NCI-H146 treated with DMSO at 0.1 percent for 48 hours (cell line): ENCODE measurements around the gene AP2B1.
A peak's percentile ranks its signal among the peaks of the same experiment; 100 is the strongest.
"Not testable (repeated sequence)": the region's sequence is repeated elsewhere in the genome, so short reads cannot be mapped to it uniquely, and the experiment has no call there.

Experiments
- DNase-seq: peaks from one replicate; lab custom pipeline; 2025; ENCODE audit not compliant: unreplicated experiment; lab: John Stamatoyannopoulos, UW

The AP2B1 gene

DNA sequence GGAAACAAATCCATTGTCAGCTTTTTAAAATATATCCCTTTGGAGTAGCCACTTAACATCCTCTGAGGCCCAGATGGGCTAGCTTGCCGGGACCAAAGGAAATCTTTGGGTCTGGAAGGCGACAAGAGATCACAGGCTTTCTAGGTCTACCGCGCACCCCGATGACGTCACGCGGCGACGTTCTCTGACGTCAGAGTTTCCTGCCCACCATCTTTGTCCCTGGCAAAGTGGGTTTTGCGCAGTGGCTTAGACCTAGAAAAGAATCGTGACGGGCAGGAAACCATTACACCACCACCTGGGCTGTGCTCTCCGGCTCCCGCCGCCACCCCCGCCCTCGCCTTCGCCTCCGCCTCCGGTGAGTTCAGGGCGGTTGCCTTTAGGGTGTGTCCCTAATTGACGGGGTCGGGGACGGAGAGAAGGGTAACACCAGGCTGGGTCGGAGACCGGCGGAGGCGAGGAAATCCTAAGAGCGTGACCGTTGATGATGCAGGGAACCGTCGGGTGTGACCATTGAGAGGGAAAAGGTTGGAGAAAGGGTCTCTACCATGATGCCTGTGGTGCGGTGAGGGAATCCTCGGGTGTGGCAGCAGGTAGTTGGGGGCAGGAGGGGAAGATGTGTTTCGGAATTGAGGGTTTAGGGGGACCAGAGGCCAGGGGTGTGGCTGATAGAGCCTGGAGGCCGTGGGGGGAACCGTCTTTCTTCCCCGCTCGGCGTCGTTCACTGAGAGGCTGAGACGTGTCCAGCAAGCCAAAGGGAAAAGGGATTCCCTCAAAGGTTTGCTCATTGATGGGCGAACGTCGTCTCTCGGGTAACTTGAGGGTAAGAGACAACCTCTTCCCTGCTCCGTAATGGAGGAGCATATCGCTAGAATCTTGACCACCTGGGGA is at the start of gene AP2B1:
TSS of gene AP2B1 (plus strand) at position 249 of the 888 bp plus-strand sequence. CDS start 6,709 bp downstream, outside the sequence.
- DNase-seq, result peak; percentile 88

DNA sequence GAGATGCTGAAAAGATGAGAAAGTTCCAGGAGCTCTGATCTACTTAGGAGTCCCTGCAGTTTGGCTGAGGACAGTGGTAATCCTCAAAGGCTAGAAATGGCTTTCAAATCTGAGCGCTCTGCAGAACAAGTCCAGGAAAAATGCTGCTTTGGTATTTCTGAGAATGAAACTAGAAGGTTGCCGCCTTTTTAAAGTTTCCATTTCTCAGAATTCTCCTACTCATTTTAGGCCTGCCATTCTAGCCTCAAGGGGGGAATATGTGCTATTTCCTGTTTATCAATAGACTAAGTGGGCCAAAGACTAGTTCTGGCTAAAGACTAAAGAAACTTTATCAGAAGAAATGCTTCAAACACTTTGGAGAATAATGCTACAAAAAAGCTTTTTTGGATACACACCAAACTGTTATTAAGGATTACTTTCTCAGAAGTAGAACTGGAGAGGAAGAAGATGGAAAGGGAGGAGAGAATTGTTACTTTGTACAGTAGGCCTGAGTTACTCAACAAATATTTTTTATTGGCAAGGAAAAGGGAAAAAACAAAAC is 49.5 kb upstream of the AP2B1 start, which contains the start of gene SLFN12L:
TSS of gene SLFN12L (minus strand) at position 78 of the 541 bp plus-strand sequence. CDS start 15,314 bp downstream, outside the sequence.
- no peak for DNase-seq

DNA sequence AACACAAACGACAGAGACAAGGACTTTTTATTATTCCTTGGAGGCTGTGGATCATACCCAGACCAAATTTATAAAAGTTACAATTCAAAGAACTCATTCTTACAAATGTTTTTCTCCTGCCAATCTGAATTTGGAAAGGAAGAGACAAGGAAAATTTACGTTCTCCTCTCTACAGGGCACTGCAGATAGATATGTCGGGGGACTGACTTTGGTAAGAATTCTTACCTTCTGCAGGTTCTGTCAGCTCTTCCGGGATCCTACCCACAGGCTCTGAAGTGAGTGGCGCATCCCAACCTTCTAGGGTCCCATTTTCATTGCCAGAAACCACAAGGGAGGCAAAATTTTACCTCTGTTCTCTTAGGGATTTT is 47.5 kb upstream of the AP2B1 start:
- DNase-seq, result no peak

DNA sequence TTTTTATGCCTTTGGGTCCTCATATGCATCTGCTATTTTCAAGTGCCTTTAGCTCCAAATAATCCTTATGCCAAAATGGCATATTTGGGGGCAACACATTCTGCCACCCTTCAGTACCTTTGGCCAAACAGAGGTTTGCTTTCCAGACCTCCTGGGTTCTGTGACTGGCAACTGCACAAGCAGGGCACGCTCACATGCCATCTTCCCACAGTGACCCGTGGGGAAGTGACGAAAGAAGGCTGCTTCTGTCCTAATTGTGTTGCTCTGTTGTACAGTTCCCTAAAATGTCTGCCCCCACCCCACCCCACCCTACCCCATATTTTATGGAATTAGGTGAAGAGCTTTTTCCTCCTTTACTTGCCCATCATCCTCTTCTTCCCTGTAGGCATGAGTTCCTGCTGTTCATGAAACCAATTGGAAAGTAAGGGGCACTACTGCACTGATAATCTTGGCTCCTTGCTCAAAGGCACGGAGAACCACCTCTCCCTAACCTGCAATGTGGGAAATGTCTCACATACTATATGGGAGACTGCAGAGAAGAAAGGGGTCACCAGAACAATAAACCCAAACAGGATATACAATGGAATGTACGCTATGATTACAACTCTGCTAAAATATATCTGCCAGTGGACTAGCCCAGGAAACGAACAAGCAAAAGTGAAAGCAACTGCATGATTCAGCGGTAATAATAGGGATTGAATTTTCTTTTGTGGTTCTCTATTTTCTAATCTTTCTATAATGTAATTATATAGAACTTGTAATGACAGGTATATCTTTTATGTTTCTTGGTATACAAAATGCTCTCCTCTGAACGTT is 46.3 kb upstream of the AP2B1 start:
- DNase-seq, result no peak

DNA sequence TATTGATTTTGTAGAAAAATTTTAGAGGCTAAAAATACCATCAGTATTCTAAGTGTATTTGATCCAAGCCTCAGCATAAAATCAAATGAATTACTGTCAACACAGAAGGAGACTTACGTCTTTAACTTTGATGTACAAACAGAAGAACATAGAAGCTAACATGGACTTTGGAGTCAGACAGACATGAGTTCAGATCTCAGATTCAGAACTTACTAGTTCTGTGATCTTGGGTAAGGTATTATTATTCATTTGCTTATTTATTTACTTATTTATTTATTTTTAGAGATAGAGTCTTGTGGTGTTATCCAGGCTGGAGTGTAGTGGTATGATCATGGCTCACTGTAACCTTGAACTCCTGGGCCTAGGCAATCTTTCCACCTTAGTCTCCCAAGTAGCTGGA is 45.7 kb upstream of the AP2B1 start:
- DNase-seq, result no peak

DNA sequence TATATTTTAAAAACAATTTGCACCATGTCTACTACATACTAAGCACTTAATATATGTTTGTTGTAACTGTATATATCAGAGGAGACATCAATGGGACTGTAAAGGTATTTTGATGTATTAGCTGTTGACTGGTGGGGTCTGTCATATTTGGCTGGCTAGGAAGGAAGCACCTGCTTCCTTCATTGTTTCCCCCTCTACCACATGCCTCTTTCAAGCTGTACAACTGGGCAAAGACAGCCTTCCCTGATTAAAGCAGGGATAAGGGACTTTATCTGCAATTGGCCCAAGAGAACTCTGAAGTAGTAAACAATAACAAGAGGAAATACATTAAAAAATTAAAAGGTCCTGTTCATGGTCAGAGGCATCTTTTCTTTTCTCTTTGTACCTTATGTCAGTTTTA is 44.1 kb upstream of the AP2B1 start:
- no peak for DNase-seq

DNA sequence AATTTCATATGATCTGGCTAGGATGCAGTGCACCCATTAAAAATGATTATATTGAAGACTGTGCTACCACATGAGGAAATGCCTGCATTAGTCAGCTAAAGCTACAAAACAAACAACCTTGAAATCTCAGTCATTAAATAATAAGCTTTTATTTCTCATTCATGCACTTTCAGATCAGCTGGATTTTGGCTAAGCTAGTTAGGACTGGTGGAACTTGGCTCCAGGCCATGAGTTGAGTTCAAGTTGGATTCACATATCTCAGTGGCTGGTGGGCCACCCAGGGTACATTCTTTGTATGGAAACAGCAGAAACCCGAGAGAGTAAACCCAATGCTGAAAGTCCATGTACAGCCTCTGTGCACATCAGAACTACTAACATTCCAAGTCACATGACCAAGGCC is 43.3 kb upstream of the AP2B1 start:
- DNase-seq, result no peak

DNA sequence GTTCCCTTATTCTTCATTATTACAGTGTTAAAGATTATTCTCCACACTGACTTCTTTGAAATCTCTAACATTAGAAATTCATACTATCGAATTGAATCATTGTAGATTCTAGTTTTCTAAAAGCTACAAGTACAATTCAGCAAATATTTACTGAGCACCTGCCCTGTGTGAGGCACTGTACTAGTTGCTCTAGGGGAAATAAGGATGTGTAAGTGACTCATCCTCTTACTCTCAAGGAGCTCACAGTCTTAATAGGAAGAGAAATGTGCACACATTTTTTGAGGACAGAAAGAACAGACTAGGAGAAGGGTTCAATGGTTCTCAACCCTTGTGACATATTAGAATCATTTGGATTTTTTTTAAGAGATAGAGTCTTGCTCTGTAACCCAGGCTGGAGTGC is 42.0 kb upstream of the AP2B1 start:
- DNase-seq, result no peak

DNA sequence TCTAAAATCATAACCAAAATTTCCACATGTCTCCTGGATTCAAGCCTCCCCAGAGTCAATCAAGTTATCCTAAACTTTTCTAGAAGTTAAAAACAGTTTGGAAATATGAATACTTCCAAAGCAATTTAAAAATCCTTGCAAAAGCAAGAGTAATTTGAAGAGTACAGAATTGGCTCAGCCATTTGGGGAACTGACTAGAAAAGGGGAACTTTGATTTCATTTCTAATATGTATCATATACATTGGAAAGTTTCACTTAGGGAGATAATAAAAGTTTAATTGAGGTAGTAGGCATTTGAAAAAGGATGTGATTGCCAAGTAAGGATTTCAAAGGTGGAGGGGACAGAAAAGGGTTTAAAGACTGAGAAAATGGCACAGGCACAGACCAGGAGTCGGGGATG is 40.6 kb upstream of the AP2B1 start:
- DNase-seq, result no peak

DNA sequence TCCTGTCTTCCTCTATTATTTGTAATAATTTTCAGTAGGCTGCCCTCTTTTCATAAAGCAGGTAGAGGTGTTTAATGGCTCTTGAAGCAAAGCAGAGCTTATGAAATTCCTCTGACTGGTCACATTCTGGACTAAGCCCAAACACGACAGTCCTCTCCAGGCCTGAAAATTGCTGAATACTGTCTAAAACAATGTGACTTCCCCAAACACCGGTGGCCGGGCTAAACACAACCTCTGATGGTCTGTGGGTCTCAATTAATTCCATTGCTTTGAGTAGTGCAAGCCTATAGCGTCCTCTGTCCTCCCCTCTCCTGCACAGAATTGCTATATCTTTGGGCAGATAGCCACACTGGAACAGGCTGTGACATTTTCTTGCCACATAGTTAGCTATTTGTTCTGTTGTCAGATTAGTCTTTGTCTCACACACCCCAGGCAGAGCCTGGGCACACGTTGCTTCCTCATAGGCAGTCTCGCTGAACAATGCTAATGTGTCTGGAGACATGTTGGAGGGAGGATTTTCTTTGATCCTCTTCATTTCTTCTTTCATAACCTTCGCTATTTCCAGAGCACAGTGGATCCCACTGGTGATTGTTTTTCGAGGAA is 38.8 kb upstream of the AP2B1 start:
- no peak for DNase-seq

DNA sequence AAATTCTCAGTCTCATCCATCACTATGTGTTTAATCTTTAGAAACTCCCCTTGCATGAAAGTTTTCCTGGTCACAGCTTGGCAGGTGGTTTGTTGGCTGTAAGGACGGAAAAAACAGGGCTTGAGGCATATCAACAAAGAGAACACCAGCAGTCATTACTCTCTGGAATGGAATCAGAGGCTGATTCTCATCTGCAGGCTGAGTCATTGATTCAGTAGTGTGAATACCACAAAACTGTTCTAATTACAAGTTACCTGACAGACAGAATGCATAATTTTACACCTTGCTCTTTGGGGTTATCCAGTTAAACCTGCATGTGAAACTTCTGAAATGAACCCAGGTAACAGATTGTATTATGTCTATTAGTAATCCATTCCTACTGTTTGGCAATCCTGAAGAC is 38.1 kb upstream of the AP2B1 start:
- no peak for DNase-seq

DNA sequence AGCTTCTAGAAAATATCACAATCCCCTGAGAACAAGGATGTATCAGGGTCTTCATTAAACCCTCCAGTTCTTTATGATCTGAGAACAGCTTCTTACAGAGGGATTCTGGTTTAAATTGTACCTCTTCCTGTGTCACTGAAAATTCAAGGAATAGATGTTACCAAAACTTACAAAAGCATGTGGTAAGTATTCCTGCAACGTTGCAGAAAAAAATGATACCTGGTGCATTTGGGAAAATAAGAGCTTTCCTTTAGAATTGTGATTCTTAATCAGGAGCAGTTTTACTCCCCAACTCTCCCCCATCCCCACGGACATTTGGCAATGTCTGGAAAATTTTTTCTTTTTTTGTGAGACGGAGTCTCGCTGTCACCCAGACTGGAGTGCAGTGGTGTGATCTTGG is 33.8 kb upstream of the AP2B1 start:
- DNase-seq, result no peak

DNA sequence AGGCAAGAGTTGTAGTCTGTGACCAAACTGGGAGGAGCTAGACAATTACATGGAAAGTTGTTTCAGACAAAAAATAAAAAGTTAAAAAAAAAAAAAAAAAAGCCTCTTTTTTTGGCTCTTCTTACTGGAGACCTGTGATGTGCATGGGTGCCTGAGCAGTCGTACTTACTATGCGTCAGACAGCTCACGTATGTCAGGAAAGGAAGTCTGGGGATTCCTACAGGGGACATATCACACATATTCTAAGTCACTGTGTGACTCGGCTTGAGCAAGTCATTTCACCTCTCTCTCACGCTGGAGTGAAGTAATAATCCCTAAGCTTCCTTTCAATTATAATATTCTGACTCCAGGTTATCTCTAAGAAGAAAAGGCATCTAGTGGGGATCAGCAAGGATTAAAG is 32.5 kb upstream of the AP2B1 start:
- DNase-seq, result no peak

DNA sequence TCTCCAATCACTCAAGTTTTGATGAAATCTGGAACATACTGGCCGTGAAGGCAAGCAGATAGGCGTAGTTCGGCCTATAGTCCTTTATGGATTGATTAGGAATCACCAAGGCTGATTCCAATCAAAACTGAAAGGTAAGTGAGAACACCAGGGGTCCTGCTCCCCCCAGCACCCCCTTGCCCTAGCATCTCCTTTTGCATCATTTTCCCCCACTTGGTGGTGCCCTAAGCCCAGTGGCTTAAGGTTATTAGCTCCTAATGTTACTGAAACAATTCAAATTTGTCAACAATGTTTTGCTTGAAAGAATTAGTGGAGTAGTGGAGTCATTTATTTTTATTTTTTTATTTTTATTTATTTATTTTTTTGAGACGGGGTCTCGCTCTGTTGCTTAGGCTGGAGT is 31.4 kb upstream of the AP2B1 start:
- DNase-seq, result no peak

DNA sequence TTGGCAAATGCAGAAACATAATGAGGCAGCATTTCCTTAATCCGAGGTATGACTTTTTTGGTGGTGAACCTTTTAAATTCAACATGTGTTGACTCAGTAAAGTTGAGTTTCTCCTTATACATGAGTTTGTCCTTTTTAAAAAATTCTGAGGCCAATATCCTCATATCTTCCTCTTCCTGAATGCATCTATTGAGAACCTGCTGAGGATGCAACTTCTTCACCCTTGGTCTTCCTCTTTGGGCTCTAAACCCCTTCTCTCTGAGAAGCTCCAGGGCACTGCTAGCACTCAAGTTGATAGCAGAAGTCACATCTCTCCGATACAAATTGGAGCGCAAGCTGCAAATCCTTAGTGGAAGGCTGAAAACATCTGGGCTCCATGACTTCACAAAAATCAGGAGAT is 29.8 kb upstream of the AP2B1 start:
- DNase-seq, result no peak

DNA sequence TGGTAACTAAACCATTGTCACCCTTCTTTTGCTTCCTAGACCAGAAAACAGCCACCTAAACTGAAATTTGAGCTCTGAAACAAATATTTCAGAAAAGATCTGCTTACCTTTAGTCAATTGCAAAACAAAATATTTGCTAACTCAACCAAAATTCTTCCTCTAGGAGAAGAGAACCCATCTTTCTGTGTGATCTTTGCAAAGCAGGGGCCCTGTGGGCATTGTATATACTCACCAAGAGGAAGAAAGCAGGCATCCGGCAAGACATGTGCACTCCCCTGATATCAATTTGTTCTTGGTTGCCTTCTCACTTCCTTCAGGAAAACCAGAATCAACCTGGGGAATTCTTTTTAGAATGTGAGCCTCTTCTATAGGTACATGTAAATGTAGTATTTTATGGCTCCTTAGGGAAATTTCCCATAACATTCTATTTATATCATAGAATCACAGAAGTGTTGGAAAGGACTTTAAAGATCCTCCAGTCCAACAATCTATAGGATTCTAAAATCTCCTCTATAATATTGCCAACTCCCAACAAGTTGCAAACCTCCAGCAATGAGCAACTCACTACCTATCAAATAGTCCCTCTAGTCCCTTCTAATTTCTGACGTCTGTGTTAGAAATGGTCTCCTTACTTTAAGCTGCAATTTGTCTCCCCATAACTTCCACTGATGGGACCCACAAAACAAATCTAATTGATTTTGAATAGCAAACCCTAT is 27.5 kb upstream of the AP2B1 start:
- DNase-seq, result no peak

DNA sequence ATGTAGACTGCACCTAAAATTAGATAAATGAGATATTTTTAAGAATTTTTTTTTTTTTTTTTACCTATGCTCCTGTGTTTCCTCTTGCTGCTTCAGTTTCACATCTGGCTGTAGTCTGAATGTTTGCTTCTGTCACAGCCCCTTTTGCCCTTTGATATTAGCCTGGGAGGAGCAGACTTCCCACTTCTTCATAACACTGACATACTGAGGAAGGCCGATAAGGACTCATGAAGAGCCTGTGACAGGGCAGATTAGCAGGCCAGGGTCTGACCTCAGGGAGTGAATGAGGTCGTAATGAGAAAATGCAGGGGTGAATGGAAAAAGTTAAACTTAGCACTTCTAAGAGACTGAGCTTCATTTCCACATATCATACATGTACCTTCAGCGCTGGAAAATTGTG is 26.4 kb upstream of the AP2B1 start, which contains the start of gene SLFN14:
TSS of gene SLFN14 (minus strand) at position 117 of the 400 bp plus-strand sequence. CDS start 2,757 bp downstream, outside the sequence.
- no peak for DNase-seq

DNA sequence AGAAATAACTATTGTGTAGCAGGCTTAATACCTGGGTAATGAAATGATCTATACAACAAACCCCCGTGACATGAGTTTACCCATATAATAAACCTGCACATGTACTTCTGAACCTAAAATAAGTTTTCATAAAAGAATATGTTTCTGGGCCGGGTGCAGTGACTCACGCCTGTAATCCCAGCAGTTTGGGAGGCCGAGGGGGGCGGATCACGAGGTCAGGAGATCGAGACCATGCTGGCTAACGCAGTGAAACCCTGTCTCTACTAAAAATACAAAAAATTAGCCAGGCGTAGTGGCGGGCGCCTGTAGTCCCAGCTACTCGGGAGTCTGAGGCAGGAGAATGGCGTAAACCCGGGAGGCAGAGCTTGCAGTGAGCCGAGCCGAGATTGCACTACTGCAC is 23.9 kb upstream of the AP2B1 start:
- DNase-seq, result not testable (repeated sequence)

DNA sequence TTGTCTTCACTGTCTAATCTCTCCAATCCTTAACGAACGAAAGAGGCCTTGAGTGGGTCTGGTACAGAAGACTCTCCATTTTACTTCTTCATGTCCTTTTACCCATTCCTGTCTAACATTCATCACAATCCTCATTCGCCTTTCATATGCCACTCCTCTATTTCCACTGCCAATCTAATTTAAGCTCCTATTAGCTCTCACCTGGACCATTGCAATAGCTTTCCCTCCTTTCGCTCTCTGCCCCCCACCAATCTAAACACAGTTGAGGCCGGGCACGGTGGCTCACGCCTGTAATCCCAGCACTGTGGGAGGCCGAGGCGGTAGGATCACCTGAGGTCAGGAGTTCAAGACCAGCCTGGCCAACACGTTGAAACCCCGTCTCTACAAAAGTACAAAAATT is 20.2 kb upstream of the AP2B1 start:
- DNase-seq, result no peak

DNA sequence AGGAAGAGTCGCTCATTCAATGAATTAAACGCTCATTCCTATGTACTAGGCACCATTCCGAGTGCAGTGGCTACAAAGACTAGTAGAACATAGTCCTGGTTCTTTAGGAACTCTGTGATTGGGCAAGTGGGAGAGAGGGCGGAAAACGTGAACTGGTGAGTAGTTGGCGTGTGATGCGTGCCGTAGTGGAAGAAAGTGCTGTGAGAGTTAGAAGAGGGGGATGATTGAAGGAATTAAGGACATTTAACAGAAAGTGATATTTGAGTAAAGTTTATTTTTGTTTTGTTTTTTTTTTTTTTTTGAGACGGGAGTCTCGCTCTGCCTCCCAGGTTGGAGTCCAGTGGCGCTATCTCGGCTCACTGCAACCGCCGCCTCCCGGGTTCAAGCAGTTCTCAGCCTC is 18.6 kb upstream of the AP2B1 start:
- DNase-seq, result no peak

DNA sequence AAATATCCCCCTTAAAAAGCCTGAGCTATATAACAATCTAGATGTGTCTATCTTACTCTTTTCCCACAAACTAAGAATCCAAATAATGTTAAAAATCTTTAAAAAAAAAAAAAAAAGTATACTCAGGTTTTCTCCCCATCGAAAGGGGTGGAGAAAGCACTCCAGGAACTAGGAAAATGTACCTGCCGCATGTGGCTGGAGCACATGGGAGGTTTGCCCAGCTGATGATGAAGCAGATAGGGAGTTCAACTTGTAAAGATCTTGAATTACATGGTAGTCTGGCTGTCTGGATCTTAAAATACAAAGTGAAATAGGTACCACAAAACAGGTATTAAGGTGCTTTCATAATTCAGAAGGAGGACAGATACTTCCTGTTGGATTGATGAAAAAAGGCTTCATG is 17.7 kb upstream of the AP2B1 start:
- no peak for DNase-seq
